Activated naive CD8-positive, alpha-beta T cell (primary cell): Measurements from ENCODE around the gene ITGA5.
A peak's percentile ranks its signal among the peaks of the same experiment; 100 is the strongest.

Experiments
- H3K27ac Mint-ChIP-seq: one replicate; pipeline ENCODE4 v1.8.0; 2021; ENCODE audit warnings: mixed read lengths
- H3K27me3 Mint-ChIP-seq: one replicate; pipeline ENCODE4 v1.8.0; 2021; ENCODE audit warnings: mixed read lengths
- H3K36me3 Mint-ChIP-seq: one replicate; pipeline ENCODE4 v1.8.0; 2021; ENCODE audit warnings: mixed read lengths
- H3K4me1 Mint-ChIP-seq: one replicate; pipeline ENCODE4 v1.8.0; 2021; ENCODE audit warnings: low read depth, mixed read lengths
- H3K4me3 Mint-ChIP-seq: one replicate; pipeline ENCODE4 v1.8.0; 2021; ENCODE audit warnings: mild to moderate bottlenecking, mixed read lengths
- H3K9me3 Mint-ChIP-seq: one replicate; pipeline ENCODE4 v1.8.0; 2021; ENCODE audit warnings: low read depth, mixed read lengths

The ITGA5 gene

GRCh38 chr12:54377797-54378515, 41.1 kb downstream of the ITGA5 start:
- Mint-ChIP-seq H3K4me3 (no peak overlapping the region), H3K27ac (no peak overlapping the region), H3K9me3 (no peaks in the 10 kb centered on the region), H3K27me3 (no peaks in the 10 kb centered on the region), H3K4me1 (peaks cover 11% of the 10 kb centered on the region), H3K36me3 (no peaks in the 10 kb centered on the region)

- Mint-ChIP-seq H3K27ac (no peak overlapping the region), H3K4me3 (no peak overlapping the region), H3K27me3 (no peaks in the 10 kb centered on the region), H3K36me3 (no peaks in the 10 kb centered on the region), H3K4me1 (peaks cover 16% of the 10 kb centered on the region), H3K9me3 (no peaks in the 10 kb centered on the region)
These were observed 42.1 kb downstream of the ITGA5 start for GRCh38 chr12:54377007-54377406.

DNA sequence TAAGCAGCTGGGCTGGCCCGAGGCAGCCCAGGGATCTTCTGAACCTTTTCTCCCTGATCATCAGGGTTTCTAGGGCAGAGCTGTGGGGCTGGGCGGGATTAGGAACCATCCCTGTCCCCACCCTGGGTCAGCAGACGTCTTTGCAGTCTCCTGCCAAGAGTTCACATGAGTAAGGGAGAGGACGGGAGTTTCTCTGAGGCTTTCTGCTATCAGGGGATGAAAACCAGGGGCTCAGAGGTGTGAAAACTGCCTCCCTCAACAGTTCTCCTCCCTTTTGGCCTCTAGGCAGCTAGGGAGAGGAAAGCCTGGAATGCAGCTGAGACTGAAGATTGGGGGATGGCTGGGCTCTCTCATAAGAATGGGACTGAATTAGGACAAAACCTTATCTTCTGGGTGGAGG, 42.5 kb downstream of the ITGA5 start:
- no peak overlapping the region for H3K27ac Mint-ChIP-seq
- no peak overlapping the region for H3K4me3 Mint-ChIP-seq
- no peaks in the 10 kb centered on the region for H3K36me3 Mint-ChIP-seq
- no peaks in the 10 kb centered on the region for H3K9me3 Mint-ChIP-seq
- peaks cover 19% of the 10 kb centered on the region for H3K4me1 Mint-ChIP-seq
- no peaks in the 10 kb centered on the region for H3K27me3 Mint-ChIP-seq

GRCh38 chr12:54375259-54375579, 43.8 kb downstream of the ITGA5 start:
- Mint-ChIP-seq H3K27me3 (no peaks in the 10 kb centered on the region), H3K9me3 (no peaks in the 10 kb centered on the region), H3K4me1 (peaks cover 19% of the 10 kb centered on the region), H3K4me3 (no peak overlapping the region), H3K36me3 (no peaks in the 10 kb centered on the region), H3K27ac (no peak overlapping the region)

GRCh38 chr12:54374562-54375258, 44.4 kb downstream of the ITGA5 start:
- no peak overlapping the region for H3K27ac Mint-ChIP-seq

GRCh38 chr12:54373649-54374561, 45.2 kb downstream of the ITGA5 start:
- Mint-ChIP-seq H3K4me3 (no peak overlapping the region), H3K27ac (no peak overlapping the region), H3K27me3 (no peaks in the 10 kb centered on the region), H3K4me1 (peaks cover 16% of the 10 kb centered on the region), H3K9me3 (no peaks in the 10 kb centered on the region), H3K36me3 (no peaks in the 10 kb centered on the region)

More at GRCh38 chr12:54374562-54375258, 44.4 kb downstream of the ITGA5 start:
- Mint-ChIP-seq H3K4me3 (no peak overlapping the region), H3K9me3 (no peaks in the 10 kb centered on the region), H3K36me3 (no peaks in the 10 kb centered on the region), H3K27me3 (no peaks in the 10 kb centered on the region), H3K4me1 (peaks cover 18% of the 10 kb centered on the region)

- no peaks in the 10 kb centered on the region for H3K9me3 Mint-ChIP-seq
- peaks cover 24% of the 10 kb centered on the region for H3K4me1 Mint-ChIP-seq
- H3K36me3 Mint-ChIP-seq: no peaks in the 10 kb centered on the region
- no peak overlapping the region for H3K4me3 Mint-ChIP-seq
- H3K27ac Mint-ChIP-seq: no peak overlapping the region
- H3K27me3 Mint-ChIP-seq: no peaks in the 10 kb centered on the region
These were observed 46.8 kb downstream of the ITGA5 start for GRCh38 chr12:54372113-54372806.

DNA sequence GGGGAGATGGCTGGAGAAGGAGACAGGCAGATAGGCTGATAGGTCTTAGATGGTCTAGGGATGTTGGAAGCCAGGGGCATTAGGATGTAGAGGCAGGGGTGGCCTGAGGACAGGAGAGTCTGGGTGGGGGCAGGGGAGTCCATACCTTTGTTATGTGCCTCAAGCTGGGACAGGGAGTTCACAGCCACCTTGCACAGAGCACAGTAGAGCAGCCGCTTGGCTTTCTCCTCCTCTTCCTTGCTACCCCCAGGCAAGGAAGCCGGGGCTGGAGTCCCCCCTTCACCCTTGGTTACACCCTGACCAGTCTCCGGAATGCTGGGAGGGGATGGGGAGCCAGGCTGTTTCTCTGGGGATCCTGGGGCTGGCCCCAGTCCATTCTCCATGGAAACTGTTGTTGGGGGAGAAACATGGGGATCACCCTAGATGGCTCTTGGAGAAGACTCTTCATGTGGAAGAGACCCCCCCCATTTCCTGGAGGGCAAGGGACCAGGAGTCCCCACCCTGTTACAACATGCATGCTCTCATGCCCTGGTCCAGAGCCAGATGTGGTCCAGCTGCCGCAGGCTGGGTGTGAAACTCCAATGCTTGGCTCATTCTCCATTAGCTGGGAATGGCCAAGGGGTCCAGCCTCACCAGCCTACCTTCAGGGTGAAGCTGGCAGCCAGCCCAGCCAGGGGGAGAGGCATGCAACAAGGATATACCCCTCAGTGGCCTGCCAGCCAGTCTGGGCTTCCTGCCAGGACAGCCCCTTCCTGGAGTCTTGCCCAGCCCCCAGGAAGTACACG, 47.5 kb downstream of the ITGA5 start:
- H3K27me3 Mint-ChIP-seq: no peaks in the 10 kb centered on the region
- H3K36me3 Mint-ChIP-seq: no peaks in the 10 kb centered on the region
- H3K4me3 Mint-ChIP-seq: no peak overlapping the region
- H3K27ac Mint-ChIP-seq: no peak overlapping the region
- peaks cover 24% of the 10 kb centered on the region for H3K4me1 Mint-ChIP-seq
- H3K9me3 Mint-ChIP-seq: no peaks in the 10 kb centered on the region

DNA sequence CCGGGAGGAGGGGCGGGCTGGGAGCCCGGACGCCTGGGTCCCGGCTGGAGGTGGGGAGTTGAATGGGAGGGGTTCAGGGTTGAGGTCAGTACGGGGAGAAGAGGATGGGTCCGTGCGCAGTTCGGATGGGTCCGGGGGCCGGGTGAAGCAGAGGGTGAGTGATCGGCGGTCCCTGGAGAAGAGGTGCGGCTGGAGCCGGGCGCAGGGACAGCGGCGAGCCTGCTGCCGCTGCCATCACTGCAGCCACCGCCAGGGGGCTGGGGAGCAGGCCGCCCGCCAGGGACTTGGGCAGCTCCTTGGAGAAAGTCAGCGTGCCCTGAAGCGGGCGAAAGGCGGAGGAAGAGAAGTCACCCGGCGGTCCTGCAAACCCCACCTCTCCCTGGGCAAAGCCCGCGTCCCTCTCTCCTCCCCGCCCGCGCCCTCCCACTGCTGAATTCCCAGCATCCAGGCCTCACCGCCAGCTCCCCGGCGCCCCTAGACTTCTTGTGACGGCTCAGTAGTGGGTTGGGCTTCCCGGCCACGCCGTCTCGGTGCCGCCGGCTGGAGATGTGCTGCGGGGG, 48.8 kb downstream of the ITGA5 start:
- H3K9me3 Mint-ChIP-seq: no peaks in the 10 kb centered on the region
- H3K27ac Mint-ChIP-seq: no peak overlapping the region
- no peak overlapping the region for H3K4me3 Mint-ChIP-seq
- H3K36me3 Mint-ChIP-seq: no peaks in the 10 kb centered on the region
- no peaks in the 10 kb centered on the region for H3K27me3 Mint-ChIP-seq
- H3K4me1 Mint-ChIP-seq: peaks cover 24% of the 10 kb centered on the region

- H3K27me3 Mint-ChIP-seq: no peaks in the 10 kb centered on the region
- H3K4me1 Mint-ChIP-seq: peaks cover 27% of the 10 kb centered on the region
- no peak overlapping the region for H3K27ac Mint-ChIP-seq
- no peaks in the 10 kb centered on the region for H3K36me3 Mint-ChIP-seq
- no peaks in the 10 kb centered on the region for H3K9me3 Mint-ChIP-seq
- no peak overlapping the region for H3K4me3 Mint-ChIP-seq
These were observed 49.4 kb downstream of the ITGA5 start for GRCh38 chr12:54369597-54370131.

DNA sequence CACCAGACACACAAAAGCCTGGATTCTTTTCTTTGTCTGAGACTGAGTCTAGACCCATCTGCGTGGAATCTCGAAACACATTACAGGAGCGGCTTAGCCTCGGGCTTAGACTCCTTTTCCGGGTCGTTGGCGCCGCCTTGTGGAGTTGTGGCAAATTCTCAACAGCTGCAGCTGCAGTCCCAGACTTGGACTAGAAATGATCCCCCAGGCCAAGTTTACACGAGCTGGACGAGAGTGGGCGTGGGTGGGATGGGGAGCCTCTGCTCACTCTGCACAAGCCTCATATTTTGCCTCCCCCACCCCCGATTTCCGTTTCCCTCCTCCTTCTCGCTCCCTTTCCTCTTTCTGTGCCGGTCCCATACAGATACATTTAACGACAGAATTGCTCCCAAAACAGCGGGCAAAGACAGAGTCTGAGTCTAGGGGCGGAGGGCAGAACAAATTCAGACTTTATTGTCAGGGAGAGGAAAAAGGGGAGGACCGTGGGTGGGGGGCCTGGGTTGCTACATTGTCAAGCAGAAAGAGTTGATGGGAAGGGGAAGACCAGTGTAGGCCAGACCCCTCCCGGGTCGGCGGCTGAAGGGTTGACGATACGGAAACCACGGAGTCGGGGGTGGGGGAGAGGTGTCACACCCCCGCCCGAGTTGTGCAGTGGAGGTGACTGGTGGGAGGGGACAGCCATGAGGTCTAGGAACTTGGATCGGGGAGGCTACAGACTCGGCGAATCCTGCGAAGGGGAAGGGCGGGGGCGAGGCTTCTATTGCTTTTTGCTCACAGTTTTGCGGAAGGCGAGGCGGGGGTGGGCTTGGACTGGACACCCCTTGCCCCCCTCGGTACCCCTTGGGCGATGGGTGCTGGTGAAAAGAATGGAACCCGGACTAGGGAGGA, 50.1 kb downstream of the ITGA5 start:
- peaks cover 34% of the 10 kb centered on the region for H3K4me1 Mint-ChIP-seq
- no peaks in the 10 kb centered on the region for H3K27me3 Mint-ChIP-seq
- no peaks in the 10 kb centered on the region for H3K36me3 Mint-ChIP-seq
- no peaks in the 10 kb centered on the region for H3K9me3 Mint-ChIP-seq
- H3K4me3 Mint-ChIP-seq: peak overlapping the region; percentile 36
- H3K27ac Mint-ChIP-seq: no peak overlapping the region

- Mint-ChIP-seq H3K27ac (no peak overlapping the region), H3K27me3 (no peaks in the 10 kb centered on the region), H3K4me3 (peak overlapping the region; percentile 36), H3K9me3 (no peaks in the 10 kb centered on the region), H3K36me3 (no peaks in the 10 kb centered on the region), H3K4me1 (peaks cover 36% of the 10 kb centered on the region)
These were observed 50.9 kb downstream of the ITGA5 start for GRCh38 chr12:54368025-54368708.
